CD4-positive, alpha-beta memory T cell (primary cell): ENCODE measurements around the gene PRRT2. TPM values are rescaled to one million over a fixed set of nuclear protein-coding genes. Genes with fewer than 3 reads are reported as not detected.

Source experiments
- CTCF ChIA-PET: fragments of 350-600 bp; sonication (Branson Sonifier 250); formaldehyde crosslinking; loops from one replicate; lab custom pipeline; 2021; ENCODE audit warnings: inconsistent platforms; ENCODE audit not compliant: partially characterized antibody; lab: Charles Lee
- POLR2A ChIA-PET: fragments of 350-600 bp; sonication (Branson Sonifier 250); formaldehyde crosslinking; loops from one replicate; lab custom pipeline; 2021; ENCODE audit not compliant: partially characterized antibody; lab: Charles Lee
- DNase-seq, 5 donors: peaks; one replicate each; pipeline versions ENCODE4 v3.0.0 to v3.0.0-alpha.2; 2020 to 2022; ENCODE audit warnings: mixed read lengths in 1 of 5
- H3K27ac ChIP-seq: one replicate; pipeline ENCODE4 v1.7.0; 2013; ENCODE audit warnings: low read depth, low read length
- H3K27me3 ChIP-seq: 2 replicates; pipeline ENCODE4 v1.7.0; 2013; ENCODE audit warnings: mild to moderate bottlenecking, low read length, moderate library complexity; ENCODE audit not compliant: insufficient read depth
- H3K36me3 ChIP-seq: 2 replicates; pipeline ENCODE4 v1.7.0; 2013; ENCODE audit warnings: mild to moderate bottlenecking, low read length, moderate library complexity; ENCODE audit not compliant: insufficient read depth
- H3K4me1 ChIP-seq: 2 replicates; pipeline ENCODE4 v1.7.0; 2013; ENCODE audit warnings: mild to moderate bottlenecking, low read length, moderate library complexity; ENCODE audit not compliant: insufficient read depth
- H3K4me3 ChIP-seq, 2 donors: one replicate each; pipeline ENCODE4 v1.7.0; 2013; ENCODE audit warnings: low read length in 2 of 2, mild to moderate bottlenecking in 1 of 2
- H3K9me3 ChIP-seq, 2 donors: one replicate each; pipeline ENCODE4 v1.7.0; 2013; ENCODE audit warnings: low read length in 2 of 2, control low read depth in 1 of 2; ENCODE audit not compliant: control insufficient read depth in 1 of 2
- H3K27ac Mint-ChIP-seq, 7 donors: one replicate each; pipeline ENCODE4 v1.8.0; 2020 to 2021; ENCODE audit warnings: mixed read lengths in 7 of 7, mild to moderate bottlenecking in 6 of 7, inconsistent platforms in 3 of 7, moderate library complexity in 3 of 7
- H3K27me3 Mint-ChIP-seq, 2 donors: one replicate each; pipeline ENCODE4 v1.8.0; 2020 to 2021; ENCODE audit warnings: mixed read lengths in 2 of 2
- H3K36me3 Mint-ChIP-seq, 2 donors: one replicate each; pipeline ENCODE4 v1.8.0; 2020 to 2021; ENCODE audit warnings: mixed read lengths in 2 of 2, inconsistent platforms in 1 of 2, mild to moderate bottlenecking in 1 of 2
- H3K4me1 Mint-ChIP-seq, 4 donors: one replicate each; pipeline ENCODE4 v1.8.0; 2020 to 2021; ENCODE audit warnings: mixed read lengths in 4 of 4, mild to moderate bottlenecking in 1 of 4
- H3K4me3 Mint-ChIP-seq, 8 donors: one replicate each; pipeline ENCODE4 v1.8.0; 2020 to 2021; ENCODE audit warnings: mixed read lengths in 8 of 8, mild to moderate bottlenecking in 7 of 8, moderate library complexity in 6 of 8, inconsistent platforms in 3 of 8
- H3K9me3 Mint-ChIP-seq, 8 donors: one replicate each; pipeline ENCODE4 v1.8.0; 2020 to 2021; ENCODE audit warnings: mixed read lengths in 8 of 8, mild to moderate bottlenecking in 5 of 8, inconsistent platforms in 3 of 8, moderate library complexity in 1 of 8
- intact Hi-C: fragments of 100-400 bp; cut with micrococcal nuclease; formaldehyde crosslinking; loops from one replicate; pipeline ENCODE4 v1.15.1; 2023
- polyA plus RNA-seq, 2 donors: library from polyadenylated mRNA; unstranded; fragments of 300-500 nt; fragmentation: Illumina TruSeq; gene quantifications; one replicate each; pipeline ENCODE4 v1.2.3, GENCODE V29; 2021
- total RNA-seq, 2 experiments: library from RNA; stranded (reverse); gene quantifications; one replicate each; pipeline ENCODE4 v1.2.3, GENCODE V29; 2021

The PRRT2 gene
- total and polyA plus RNA-seq, 4 experiments from 2014 or later = 0.20 to 6.9 (median 3.3) TPM

GRCh38 chr16:29804020-29804419, 8.0 kb upstream of the PRRT2 start:
- H3K27me3 Mint-ChIP-seq = no peaks in the 10 kb centered on the region
- H3K36me3 Mint-ChIP-seq = peaks cover 22 to 52% of the 10 kb centered on the region in 2 donors
- Histone ChIP-seq H3K4me1 (peaks cover 31% of the 10 kb centered on the region), H3K4me3 (no peak overlapping the region), H3K36me3 (peaks cover 21% of the 10 kb centered on the region), H3K9me3 (no peaks in the 10 kb centered on the region), H3K27me3 (no peaks in the 10 kb centered on the region), H3K27ac (peak overlapping the region; percentile 86)
- H3K9me3 Mint-ChIP-seq = peaks cover 0 to 5% (median 0%) of the 10 kb centered on the region in 8 donors
- H3K27ac Mint-ChIP-seq = peak overlapping the region; percentile 95 to 100 (median 97)
- CTCF ChIA-PET = interaction anchor here (0.8 to 4.9 kb wide), 11 partner anchors 10 to 113 kb away, joined by 3 to 53 read pairs (median 6); partner anchors contain the start of genes KIF22, MVP and PAGR1
- POLR2A ChIA-PET = interaction anchor here (0.6 to 24.0 kb wide), 16 partner anchors 9 to 614 kb away, joined by 3 to 522 read pairs (median 7); partner anchors contain the start of genes ALDOA, C16orf54, CDIPT and KIF22
- peak overlapping the region; percentile 87 to 100 (median 99) for H3K4me3 Mint-ChIP-seq
- H3K4me1 Mint-ChIP-seq = peaks cover 17 to 42% (median 28%) of the 10 kb centered on the region in 4 donors
- intact Hi-C loops = loop anchor here (10.0 kb wide), 1 partner anchor 209 kb away; no protein-coding TSS in a partner anchor
- no peak for DNase-seq

- DNase-seq = no peak
- H3K27ac ChIP-seq = peak overlapping the region; percentile 86
- H3K9me3 Mint-ChIP-seq = peaks cover 0 to 7% (median 0%) of the 10 kb centered on the region in 8 donors
- H3K4me1 ChIP-seq = peaks cover 37% of the 10 kb centered on the region
- no peaks in the 10 kb centered on the region for H3K27me3 Mint-ChIP-seq
- H3K4me3 ChIP-seq = peak overlapping the region; percentile 43 to 95
- peak overlapping the region; percentile 99 to 100 (median 100) for H3K4me3 Mint-ChIP-seq
- H3K36me3 ChIP-seq = peaks cover 18% of the 10 kb centered on the region
- intact Hi-C loops = loop anchor here (1.0 to 10.0 kb wide), 7 partner anchors 14 to 573 kb away; partner anchors contain the start of genes KIF22 and TMEM219
- H3K27me3 ChIP-seq = no peaks in the 10 kb centered on the region
- peaks cover 20 to 48% of the 10 kb centered on the region in 2 donors for H3K36me3 Mint-ChIP-seq
- peaks cover 17 to 44% (median 31%) of the 10 kb centered on the region in 4 donors for H3K4me1 Mint-ChIP-seq
- POLR2A ChIA-PET = interaction anchor here (0.6 to 24.0 kb wide), 16 partner anchors 8 to 613 kb away, joined by 3 to 522 read pairs (median 6); partner anchors contain the start of genes ALDOA, C16orf54, CDIPT and KIF22
- no peaks in the 10 kb centered on the region for H3K9me3 ChIP-seq
- CTCF ChIA-PET = interaction anchor here (0.8 to 4.9 kb wide), 11 partner anchors 10 to 113 kb away, joined by 3 to 53 read pairs (median 6); partner anchors contain the start of genes KIF22, MVP and PAGR1
- H3K27ac Mint-ChIP-seq = peak overlapping the region; percentile 98 to 100 (median 99)
Measured at GRCh38 chr16:29804455-29805231, 7.3 kb upstream of the PRRT2 start.

- DNase-seq = peak; percentile 97 to 99 (median 98)
- Mint-ChIP-seq H3K27ac (peak overlapping the region; percentile 98 to 100 (median 99)), H3K4me1 (peaks cover 25 to 53% (median 36%) of the 10 kb centered on the region in 4 donors), H3K4me3 (peak overlapping the region; percentile 99 to 100 (median 100)), H3K36me3 (peaks cover 20 to 46% of the 10 kb centered on the region in 2 donors), H3K9me3 (peaks cover 0 to 7% (median 0%) of the 10 kb centered on the region in 8 donors), H3K27me3 (no peaks in the 10 kb centered on the region)
- Histone ChIP-seq H3K9me3 (no peaks in the 10 kb centered on the region), H3K27me3 (no peaks in the 10 kb centered on the region), H3K27ac (peak overlapping the region; percentile 86), H3K36me3 (peaks cover 13% of the 10 kb centered on the region), H3K4me3 (peak overlapping the region; percentile 43 to 95), H3K4me1 (peaks cover 45% of the 10 kb centered on the region)
- CTCF ChIA-PET = interaction anchor here (1.0 to 4.9 kb wide), 5 partner anchors 11 to 106 kb away, joined by 4 to 53 read pairs (median 18); partner anchors contain the start of genes KIF22 and PAGR1
- POLR2A ChIA-PET = interaction anchor here (1.3 to 24.0 kb wide), 13 partner anchors 12 to 168 kb away, joined by 5 to 522 read pairs (median 15); partner anchors contain the start of genes C16orf54, CDIPT, KIF22 and MVP
- intact Hi-C loops = loop anchor here (1.0 to 10.0 kb wide), 7 partner anchors 15 to 572 kb away; partner anchors contain the start of genes KIF22 and TMEM219
Measured at GRCh38 chr16:29805232-29806098, 6.5 kb upstream of the PRRT2 start.

GRCh38 chr16:29806099-29806579, 5.9 kb upstream of the PRRT2 start, which contains the start of gene MAZ:
Gene MAZ, plus strand, starts transcription at chr16:29806529. Its CDS starts 173 bp downstream, at chr16:29806702.
- no peaks in the 10 kb centered on the region for H3K9me3 ChIP-seq
- peaks cover 0 to 7% (median 0%) of the 10 kb centered on the region in 8 donors for H3K9me3 Mint-ChIP-seq
- H3K27me3 Mint-ChIP-seq = no peaks in the 10 kb centered on the region
- peak within 1 kb of the TSS; percentile 99 to 100 (median 100) for H3K4me3 Mint-ChIP-seq
- H3K36me3 Mint-ChIP-seq = peaks cover 14 to 43% of the 10 kb centered on the region in 2 donors
- peaks cover 13% of the 10 kb centered on the region for H3K36me3 ChIP-seq
- peak within 1 kb of the TSS; percentile 99 to 100 (median 99) for H3K27ac Mint-ChIP-seq
- peak in 1 of 5 donors; percentile 72 for DNase-seq
- H3K27me3 ChIP-seq = no peaks in the 10 kb centered on the region
- H3K4me1 ChIP-seq = peaks cover 52% of the 10 kb centered on the region
- peaks cover 32 to 59% (median 43%) of the 10 kb centered on the region in 4 donors for H3K4me1 Mint-ChIP-seq
- ChIA-PET CTCF (interaction anchor here (0.6 to 3.1 kb wide), 3 partner anchors 10 to 43 kb away, joined by 3 to 84 read pairs (median 4); partner anchors contain the start of gene PAGR1), POLR2A (interaction anchor here (0.6 to 24.0 kb wide), 16 partner anchors 12 to 259 kb away, joined by 4 to 522 read pairs (median 15); partner anchors contain the start of genes ALDOA, C16orf54, INO80E and KIF22)
- intact Hi-C loops = loop anchor here (5.0 to 10.0 kb wide), 3 partner anchors 156 to 571 kb away; partner anchors contain the start of gene TMEM219
- peak within 1 kb of the TSS; percentile 86 for H3K27ac ChIP-seq
- H3K4me3 ChIP-seq = peak within 1 kb of the TSS in 1 of 2 donors; percentile 95

- Mint-ChIP-seq H3K27me3 (no peaks in the 10 kb centered on the region), H3K4me3 (peak overlapping the region; percentile 91 to 97 (median 94)), H3K27ac (peak overlapping the region; percentile 64 to 100 (median 99)), H3K9me3 (peaks cover 0 to 7% (median 0%) of the 10 kb centered on the region in 8 donors), H3K36me3 (peaks cover 8 to 39% of the 10 kb centered on the region in 2 donors), H3K4me1 (peaks cover 32 to 66% (median 43%) of the 10 kb centered on the region in 4 donors)
- Histone ChIP-seq H3K27ac (peak overlapping the region; percentile 80), H3K4me1 (peaks cover 53% of the 10 kb centered on the region), H3K27me3 (no peaks in the 10 kb centered on the region), H3K9me3 (no peaks in the 10 kb centered on the region), H3K36me3 (peaks cover 13% of the 10 kb centered on the region), H3K4me3 (peak overlapping the region in 1 of 2 donors; percentile 70)
- ChIA-PET CTCF (interaction anchor here (0.5 to 3.1 kb wide), 18 partner anchors 9 to 211 kb away, joined by 3 to 84 read pairs (median 6); partner anchors contain the start of genes KIF22, MVP, PAGR1 and TAOK2), POLR2A (interaction anchor here (0.6 to 24.0 kb wide), 28 partner anchors 13 to 1096 kb away, joined by 3 to 522 read pairs (median 11); partner anchors contain the start of genes ALDOA, ASPHD1, C16orf54 and CDIPT)
- intact Hi-C loops = loop anchor here (1.0 to 10.0 kb wide), 6 partner anchors 9 to 570 kb away; partner anchors contain the start of genes PAGR1 and TMEM219
- DNase-seq = peak; percentile 36 to 64 (median 46)
Measured at GRCh38 chr16:29806641-29807425, 5.2 kb upstream of the PRRT2 start.
